Stimulated activated CD8-positive, alpha-beta memory T cell treated with anti-CD3 and anti-CD28 coated beads, Interleukin-15, amount 100 ng/mL, for 48 hours (primary cell): Measurements from ENCODE around the gene DCAF15.

Experiments used
- DNase-seq, 2 donors: peaks; one replicate each; pipeline ENCODE4 v3.0.0-alpha.2; 2020; ENCODE audit warnings: low read depth in 2 of 2

Gene DCAF15

GRCh38 chr19:13976446-13976845 lies 24.1 kb downstream of the DCAF15 start:
- no peak for DNase-seq

DNA sequence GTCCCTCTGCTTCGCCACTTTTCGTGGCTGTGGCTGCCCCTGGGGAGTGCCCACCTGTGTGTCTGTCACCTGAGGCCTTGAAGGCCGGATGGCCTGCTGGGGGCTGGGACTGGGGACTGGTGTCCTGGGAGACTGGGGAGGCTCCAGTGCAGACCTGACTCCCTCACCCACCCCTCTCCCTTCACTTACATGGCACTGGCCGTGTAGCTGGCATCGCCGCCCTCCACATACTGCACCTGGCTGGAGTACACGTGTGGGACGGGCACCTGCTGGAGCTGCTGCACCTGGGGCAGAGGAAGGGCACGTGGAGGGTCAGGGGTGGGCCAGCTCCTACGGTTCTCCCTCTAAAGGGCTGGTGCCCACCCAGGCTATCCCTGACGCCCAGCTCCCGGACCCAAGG lies 25.5 kb downstream of the DCAF15 start:
- DNase-seq, result no peak

DNA sequence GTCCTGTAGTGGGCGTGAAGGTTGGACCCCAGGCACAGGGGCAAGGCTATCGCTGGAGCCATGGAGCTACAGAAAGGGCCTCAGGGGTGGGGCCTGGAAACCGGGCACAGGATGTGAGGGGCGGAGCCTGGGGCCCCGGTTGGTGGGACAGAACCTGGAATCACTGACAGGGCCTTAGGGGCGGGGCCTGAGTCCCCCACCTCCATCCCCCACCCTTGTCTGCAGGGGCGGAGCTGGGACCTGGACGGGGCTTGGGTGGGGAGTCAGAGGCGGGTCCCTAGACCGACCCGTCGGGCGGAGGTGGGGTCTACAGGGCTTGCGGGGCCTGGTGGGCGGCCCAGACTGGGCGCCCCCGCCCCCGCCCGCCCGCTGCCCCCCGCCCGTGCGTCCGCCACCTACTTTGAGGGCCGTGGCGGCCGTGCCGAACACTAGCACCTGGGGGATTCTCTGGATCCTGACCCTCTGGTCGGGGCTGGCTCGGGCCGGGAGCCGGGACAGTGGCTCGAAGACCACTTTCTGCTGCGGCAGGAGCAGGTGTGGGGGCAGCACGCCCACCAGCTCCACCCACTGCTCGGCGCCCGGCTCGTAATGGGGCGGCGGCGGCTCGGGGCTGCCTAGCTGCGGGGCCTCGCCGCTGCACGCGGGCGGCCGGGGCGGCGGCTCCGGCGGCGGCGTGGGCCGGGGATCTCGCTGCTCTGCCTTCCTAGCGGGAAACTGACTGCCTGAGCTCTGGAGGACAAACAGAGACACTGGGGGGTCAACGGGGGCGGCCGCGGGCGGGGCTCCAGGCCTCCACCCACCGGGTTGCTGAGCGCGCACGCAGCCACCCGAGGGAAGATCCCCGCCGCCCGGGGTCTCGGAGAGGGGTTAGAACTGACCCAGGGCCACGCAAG lies 26.3 kb downstream of the DCAF15 start:
- DNase-seq, result peak; percentile 33 to 41

DNA sequence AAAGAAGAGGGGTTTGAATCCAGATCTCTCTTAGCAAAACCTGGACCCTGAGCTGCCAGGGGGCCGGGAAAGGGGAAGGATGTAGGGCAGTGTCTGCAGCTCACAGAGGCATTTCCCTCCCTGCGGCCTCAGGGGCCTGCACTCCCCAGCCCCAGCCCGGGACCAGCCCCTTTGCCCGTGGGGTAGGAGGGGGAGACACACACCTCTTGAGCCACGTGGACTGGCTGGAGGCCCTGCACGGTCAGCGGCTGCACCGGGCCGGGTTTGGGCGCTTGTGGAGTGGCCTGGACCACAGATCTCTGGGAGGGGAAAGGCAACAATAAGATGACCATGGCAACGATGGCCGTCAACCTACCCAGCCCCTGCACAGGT lies 26.9 kb downstream of the DCAF15 start:
- DNase-seq, result no peak

DNA sequence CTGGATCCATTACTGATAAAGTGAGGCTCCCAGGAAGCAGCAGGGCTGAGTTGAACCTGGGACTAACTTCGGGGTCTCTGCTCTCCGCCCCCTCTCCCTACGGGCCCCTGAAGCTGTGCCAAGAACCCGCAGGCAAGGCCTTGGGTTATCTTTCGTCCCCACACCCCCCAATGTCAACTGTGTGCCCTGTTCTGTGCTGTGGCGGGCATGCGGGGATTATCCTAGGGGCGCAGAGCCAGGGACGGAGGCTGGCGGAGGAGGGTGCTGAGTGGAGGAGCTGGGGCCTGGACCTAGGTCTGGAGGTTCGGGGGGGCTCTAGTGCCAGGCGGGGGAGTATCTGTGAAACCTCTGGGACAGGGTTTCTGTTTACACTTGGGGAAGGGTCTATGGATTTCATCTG lies 27.4 kb downstream of the DCAF15 start:
- DNase-seq, result no peak

- DNase-seq, result no peak
Observed at GRCh38 chr19:13980340-13980739, 28.0 kb downstream of the DCAF15 start.

DNA sequence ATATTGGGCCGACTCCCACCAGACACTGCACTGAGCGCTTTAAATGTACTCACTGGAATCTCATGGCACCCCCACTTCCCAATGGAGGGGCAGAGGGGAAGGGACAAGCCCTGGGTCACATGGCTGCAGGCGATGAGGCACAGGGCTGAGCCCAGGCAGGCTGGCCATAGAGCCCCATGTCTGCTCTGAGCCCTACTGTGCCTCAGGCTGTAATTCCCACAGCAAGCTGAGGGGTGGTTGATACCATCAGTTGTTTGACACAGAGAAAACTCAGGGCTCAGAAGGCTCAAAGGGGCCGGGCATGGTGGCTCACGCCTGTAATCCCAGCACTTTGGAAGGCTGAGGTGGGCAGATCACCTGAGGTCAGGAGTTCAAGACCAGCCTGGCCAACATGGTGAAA lies 28.7 kb downstream of the DCAF15 start:
- no peak for DNase-seq

DNA sequence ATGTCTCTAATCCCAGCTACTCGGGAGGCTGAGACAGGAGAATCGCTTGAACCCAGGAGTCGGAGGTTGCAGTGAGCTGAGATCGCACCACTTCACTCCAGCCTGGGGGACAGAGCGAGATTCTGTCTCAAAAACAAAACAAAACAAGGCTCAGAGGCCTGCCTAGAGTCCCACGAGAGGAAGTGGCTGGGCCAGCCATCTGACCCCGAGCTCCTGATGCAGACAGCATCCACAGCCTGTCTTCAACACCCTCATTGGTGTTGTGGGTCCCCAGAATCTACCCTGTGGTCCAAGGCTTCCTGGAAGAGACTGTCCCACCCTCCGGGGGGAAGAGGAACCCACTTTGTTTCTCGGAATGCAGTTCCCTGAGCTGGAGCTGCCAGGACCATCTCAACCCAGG lies 29.2 kb downstream of the DCAF15 start:
- no peak for DNase-seq

- DNase-seq, result no peak
Observed at GRCh38 chr19:13981988-13982501, 29.7 kb downstream of the DCAF15 start.

- DNase-seq, result no peak
Observed at GRCh38 chr19:13982773-13983172, 30.5 kb downstream of the DCAF15 start.

DNA sequence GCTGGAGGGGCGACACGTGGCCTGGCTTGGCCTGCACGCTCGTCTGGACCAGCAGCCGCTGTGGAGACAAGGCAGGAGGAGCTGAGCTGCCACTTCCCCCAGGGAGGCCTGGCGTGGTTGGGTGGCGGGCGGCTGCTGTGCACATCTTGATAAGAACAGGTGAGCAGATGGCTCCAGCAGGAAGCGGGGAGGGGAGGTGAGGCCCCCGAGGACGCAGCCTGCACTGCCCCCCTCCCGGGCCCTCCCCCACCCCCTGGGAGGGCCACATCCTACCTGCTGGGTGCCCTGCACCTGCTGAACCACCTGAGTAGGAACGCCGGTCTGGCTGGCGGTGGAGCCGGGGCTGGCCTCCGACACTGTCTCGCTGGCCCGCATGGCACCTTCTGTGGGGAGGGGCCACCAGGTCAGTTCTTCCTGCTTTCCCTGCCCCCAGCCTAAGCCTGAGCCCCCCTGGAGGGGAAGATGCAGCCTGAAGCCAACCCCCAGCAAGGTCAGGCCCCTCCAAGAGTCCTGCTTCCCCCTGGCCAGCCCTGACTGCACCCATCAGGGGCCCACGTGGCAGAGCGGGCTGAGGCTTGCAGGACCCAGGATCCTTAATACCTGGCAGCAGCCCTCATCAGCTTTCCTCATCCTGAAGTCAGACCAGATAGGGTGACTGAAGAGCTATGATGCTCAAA lies 31.0 kb downstream of the DCAF15 start:
- no peak for DNase-seq

DNA sequence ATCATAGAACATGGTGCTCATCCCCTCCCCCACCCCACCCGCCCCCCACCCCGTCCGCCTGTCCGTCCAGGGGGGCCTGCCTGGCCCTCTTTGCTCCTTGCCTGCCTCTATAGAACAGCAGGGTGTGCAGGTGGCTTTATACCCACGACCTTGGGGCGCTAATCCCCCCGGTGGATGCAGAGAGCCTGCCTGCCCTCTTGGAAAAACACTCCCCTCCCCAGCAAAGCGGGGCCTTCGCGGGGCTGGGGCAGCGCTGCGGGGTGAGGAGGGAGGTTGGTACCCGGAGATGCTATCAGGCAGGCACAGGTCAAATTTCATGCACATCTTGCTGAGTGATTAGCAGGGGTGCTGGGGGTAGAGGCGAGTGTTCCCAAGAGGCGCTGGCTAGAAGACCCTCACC lies 31.9 kb downstream of the DCAF15 start:
- no peak for DNase-seq

- DNase-seq, result no peak
Observed at GRCh38 chr19:13984875-13985741, 32.8 kb downstream of the DCAF15 start.

GRCh38 chr19:13985771-13986347 lies 33.5 kb downstream of the DCAF15 start:
- no peak for DNase-seq

DNA sequence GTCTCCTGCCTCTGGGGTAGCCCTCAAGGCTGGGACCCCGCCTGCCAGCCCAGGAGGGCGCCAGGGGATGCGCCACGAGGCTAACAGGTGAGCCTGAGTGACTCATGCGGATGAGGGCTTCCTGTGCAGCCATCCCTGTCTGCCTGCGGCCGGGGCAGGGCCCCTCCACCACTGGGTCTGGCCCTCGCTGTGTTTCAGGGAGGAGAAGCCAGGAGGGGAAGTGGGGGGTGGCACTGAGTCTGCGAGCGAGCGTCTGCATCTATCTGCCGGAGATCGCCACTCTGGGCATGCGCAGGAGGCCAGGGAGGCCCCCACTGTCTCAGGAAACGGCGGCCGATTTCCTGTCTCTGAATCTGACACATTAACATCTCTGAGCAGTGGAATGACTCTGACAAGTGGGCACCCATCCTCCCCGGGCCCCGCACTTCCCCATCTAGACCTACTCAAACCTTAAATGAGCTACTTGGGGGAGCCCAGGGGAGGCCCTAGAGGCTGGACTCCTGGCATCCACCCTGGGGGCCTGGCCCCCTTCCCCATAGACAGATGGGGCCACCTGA lies 34.1 kb downstream of the DCAF15 start:
- DNase-seq, result peak; percentile 97 to 99

DNA sequence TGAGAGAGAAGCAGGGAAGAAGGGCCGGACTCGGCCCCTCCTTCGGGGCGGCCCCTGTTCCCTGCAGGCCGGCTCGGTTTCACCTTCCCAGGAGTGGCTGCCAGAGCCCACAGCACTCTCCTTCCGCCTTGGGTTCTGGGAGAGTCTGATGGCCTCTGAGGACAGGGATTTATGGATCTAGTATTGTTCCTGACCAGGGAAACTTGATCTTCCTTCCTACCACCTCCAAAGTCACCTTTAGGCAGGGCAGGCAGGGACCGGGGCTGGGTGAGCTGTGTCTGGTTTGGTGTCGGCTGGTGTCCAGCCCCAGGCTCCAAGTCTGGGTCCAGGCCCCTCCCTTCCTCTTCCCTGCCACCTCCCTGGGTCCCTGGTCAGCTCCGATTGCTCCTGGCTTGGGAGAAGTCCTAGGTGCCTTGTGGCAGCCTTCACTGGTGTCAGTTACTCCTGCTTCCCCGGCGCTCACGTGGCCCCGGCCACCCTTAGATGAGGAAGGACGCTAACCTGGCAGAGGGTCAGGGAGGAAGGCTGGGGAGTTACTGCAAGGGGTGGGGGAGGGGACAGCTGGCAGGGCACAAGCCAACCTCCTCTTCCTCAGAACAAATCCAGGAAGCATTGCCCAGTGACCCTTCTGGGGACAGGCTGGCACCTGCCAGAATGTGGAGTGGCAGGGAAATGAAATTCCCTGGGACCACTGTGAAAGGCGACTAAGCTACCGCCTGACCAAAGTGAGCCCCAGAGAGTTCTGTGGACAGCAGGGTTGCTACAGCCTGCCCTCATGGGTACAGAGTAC lies 35.0 kb downstream of the DCAF15 start:
- DNase-seq, result no peak

DNA sequence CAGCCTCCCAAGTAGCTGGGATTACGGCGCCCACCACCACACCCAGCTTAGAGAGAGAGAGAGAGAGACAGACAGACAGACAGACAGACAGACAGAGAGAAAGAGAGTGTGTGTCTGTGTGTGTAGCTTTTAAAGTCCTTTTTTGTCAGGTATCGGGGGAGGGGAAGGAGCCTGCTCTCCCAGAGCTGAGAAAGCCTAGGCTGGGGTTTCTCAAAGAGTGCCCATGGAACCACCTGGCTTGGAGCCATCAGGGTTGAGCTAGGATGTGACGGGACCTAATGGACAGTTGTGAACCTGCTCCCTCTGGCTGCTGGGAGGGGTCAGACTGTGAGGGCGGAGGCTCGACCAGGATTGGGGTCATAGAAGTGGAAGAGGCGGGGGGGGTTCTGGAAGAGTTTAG lies 37.2 kb downstream of the DCAF15 start:
- DNase-seq, result no peak

GRCh38 chr19:13990085-13990484 lies 37.8 kb downstream of the DCAF15 start:
- DNase-seq, result no peak

DNA sequence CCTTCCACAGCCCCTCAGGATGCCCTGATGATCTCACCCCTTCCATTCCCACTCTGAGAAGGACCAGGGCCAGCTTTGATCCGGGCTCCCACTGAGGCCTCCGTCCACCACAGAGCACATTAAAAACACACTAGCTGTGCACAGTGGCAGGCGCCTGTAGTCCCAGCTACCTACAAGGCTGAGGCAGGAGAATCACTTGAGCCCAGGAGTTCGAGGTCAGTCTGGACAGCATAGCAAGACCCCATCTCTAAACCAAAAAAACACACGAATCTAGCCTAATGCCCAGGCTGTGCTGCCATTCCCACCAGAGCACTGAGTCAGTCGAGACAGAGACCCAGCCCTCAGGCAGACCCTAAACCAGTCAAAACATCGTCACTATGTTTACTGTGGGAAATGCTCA lies 39.7 kb downstream of the DCAF15 start:
- DNase-seq, result no peak

DNA sequence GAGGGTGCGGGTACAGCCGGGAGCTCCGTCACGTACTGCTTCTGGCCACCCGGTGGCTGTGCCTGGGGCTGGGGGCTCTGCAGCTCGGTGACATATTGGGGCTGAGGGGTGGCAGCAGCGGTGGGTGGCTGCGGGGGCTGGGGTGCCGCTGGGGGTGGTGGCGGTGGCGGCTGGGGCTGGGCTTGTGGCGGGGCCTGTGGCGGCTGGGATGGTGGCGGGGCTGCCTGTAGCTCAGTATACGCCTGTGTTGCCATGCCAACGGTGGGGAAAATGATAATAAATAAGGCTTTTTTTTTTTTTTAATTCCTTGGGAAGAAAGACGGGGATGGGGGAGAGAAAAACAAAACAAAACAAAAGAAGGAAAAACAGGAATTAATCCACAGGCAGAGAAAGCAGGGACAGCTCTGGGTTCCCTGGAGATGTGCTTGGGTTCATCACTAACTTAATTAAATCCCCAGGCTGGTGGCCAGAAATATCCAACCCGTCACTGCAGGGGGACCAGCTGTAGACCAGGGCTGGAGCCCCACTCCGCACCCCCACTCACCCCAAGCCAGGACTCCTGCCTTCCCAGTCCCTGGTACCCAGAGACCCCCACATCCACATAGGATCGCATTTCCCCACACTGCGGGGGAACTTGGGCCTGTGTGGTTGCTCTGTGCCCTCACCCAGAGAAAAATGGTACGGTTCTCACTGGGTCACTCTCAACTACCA lies 41.4 kb downstream of the DCAF15 start:
- no peak for DNase-seq
